ENCODE measurements around the gene SLC39A11.

Gene SLC39A11

DNA sequence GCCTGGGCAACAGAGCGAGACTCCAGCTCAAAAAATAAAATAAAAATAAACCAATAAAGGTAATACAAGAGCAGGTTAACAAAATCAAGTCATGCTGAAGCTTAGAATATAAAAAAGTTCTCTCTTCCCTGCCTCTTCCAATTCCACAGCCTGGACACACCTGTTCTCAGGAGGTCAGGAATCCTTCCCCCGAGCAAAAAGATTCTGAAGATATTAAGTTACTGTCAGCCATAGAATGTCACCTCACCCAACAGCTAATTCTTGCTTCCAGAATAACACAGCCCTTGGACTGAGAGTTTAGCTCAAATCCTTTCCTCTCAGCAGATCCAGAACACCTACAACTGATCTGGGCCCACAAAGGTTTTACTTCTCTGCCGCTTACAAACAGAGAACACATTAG lies 27.1 kb downstream of the SLC39A11 start:
- Histone ChIP-seq H2AFZ (ENCODE audit: low read depth, low read length) (no peak overlapping the region), H3K4me1 (ENCODE audit: low read length) (no peaks in the 10 kb centered on the region), H3K27me3 (ENCODE audit: low read depth, low read length) (no peaks in the 10 kb centered on the region), H3K36me3 (replicated peaks; ENCODE audit: low read depth, low read length) (peaks cover 6% of the 10 kb centered on the region), H3K9me3 (ENCODE audit: insufficient read depth, low read length) (no peaks in the 10 kb centered on the region), H3K79me2 (ENCODE audit: low read length) (no peaks in the 10 kb centered on the region), H4K20me1 (ENCODE audit: insufficient read depth, low read length) (no peaks in the 10 kb centered on the region), H3K4me3 (ENCODE audit: low read length) (no peak overlapping the region), H3K4me2 (ENCODE audit: low read length) (no peak overlapping the region), H3K9ac (ENCODE audit: low read length) (no peak overlapping the region), H3K27ac (ENCODE audit: low read length) (no peak overlapping the region)
- TF ChIP-seq, protein P1, sequence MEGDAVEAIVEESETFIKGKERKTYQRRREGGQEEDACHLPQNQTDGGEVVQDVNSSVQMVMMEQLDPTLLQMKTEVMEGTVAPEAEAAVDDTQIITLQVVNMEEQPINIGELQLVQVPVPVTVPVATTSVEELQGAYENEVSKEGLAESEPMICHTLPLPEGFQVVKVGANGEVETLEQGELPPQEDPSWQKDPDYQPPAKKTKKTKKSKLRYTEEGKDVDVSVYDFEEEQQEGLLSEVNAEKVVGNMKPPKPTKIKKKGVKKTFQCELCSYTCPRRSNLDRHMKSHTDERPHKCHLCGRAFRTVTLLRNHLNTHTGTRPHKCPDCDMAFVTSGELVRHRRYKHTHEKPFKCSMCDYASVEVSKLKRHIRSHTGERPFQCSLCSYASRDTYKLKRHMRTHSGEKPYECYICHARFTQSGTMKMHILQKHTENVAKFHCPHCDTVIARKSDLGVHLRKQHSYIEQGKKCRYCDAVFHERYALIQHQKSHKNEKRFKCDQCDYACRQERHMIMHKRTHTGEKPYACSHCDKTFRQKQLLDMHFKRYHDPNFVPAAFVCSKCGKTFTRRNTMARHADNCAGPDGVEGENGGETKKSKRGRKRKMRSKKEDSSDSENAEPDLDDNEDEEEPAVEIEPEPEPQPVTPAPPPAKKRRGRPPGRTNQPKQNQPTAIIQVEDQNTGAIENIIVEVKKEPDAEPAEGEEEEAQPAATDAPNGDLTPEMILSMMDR (IDR thresholded peaks at IDR 0.05; ENCODE audit: low read depth, low read length): no peak
- no peak for TF ChIP-seq EZH2phosphoT487 (IDR thresholded peaks at IDR 0.05; ENCODE audit: low read depth)

DNA sequence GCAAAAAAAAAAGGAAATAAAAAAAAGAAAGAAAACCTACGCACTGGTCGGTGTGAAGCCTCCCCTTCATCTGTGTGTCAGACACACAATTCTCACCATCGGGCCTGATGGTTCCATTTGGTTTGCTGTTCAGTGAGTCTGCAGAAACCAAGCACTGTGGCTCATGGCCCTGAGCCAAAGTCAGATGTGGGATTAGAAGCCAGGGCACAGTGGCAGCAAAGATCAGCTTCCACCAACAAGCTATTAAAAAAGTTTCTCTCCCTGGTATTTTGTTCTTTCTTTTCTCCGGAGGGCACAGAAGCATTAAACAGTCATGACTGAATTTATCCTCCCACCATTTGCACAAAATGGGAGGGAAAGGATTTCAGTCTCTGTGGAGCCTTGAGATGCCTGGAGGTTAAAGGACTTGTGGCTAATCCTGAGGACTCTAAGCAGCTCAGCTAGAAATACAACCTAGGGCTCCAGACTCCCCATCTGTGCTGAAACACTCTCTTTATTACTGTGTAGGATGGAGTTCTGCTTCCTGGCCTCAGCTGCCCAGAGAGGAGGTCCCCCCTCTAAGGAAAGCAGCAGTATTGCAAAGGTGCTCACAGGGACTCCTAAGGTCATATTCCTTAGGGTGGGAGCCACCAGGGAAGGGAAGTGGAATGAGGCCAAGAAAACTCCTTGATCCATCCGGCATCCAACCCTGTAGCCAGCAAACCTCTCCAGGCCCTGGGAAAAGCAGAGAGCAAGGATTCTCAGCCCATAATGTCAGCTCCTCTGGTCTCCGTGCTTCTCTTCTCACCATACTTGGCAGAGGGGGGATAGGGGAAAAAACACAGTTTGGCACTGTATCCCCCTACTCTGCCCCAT lies 28.2 kb downstream of the SLC39A11 start:
- H4K20me1 ChIP-seq (ENCODE audit: insufficient read depth, low read length): no peaks in the 10 kb centered on the region
- peaks cover 6% of the 10 kb centered on the region for H3K36me3 ChIP-seq (replicated peaks; ENCODE audit: low read depth, low read length)
- no peaks in the 10 kb centered on the region for H3K4me1 ChIP-seq (ENCODE audit: low read length)
- no peak overlapping the region for H3K27ac ChIP-seq (ENCODE audit: low read length)
- H3K4me2 ChIP-seq (ENCODE audit: low read length): no peak overlapping the region
- H3K4me3 ChIP-seq (ENCODE audit: low read length): no peak overlapping the region
- H2AFZ ChIP-seq (ENCODE audit: low read depth, low read length): no peak overlapping the region
- no peaks in the 10 kb centered on the region for H3K27me3 ChIP-seq (ENCODE audit: low read depth, low read length)
- TF ChIP-seq, protein P1 (IDR thresholded peaks at IDR 0.05; ENCODE audit: low read depth, low read length): no peak
- H3K9ac ChIP-seq (ENCODE audit: low read length): no peak overlapping the region
- H3K9me3 ChIP-seq (ENCODE audit: insufficient read depth, low read length): no peaks in the 10 kb centered on the region
- H3K79me2 ChIP-seq (ENCODE audit: low read length): no peaks in the 10 kb centered on the region

DNA sequence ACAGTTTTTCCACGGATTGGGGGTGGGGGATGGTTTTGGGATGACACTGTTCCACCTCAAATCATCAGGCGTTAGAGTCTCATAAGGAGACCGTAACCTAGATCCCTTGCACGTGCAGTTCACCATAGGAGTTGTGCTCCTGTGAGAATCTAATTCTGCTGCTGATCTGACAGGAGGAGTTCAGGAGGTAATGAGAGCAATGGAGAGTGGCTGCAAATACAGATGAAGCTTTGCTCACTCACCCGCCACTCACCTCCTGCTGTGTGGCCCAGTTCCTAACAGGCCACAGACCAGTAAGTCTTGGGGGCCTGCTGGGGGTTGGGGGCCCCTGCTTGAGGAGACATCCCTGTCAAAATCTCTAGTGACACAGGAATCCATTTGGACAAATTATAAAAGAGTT lies 29.8 kb downstream of the SLC39A11 start:
- Histone ChIP-seq H3K9ac (ENCODE audit: low read length) (no peak overlapping the region), H3K79me2 (ENCODE audit: low read length) (no peaks in the 10 kb centered on the region), H3K27ac (ENCODE audit: low read length) (no peak overlapping the region), H3K36me3 (replicated peaks; ENCODE audit: low read depth, low read length) (peaks cover 6% of the 10 kb centered on the region), H3K4me1 (ENCODE audit: low read length) (no peaks in the 10 kb centered on the region), H3K4me2 (ENCODE audit: low read length) (no peak overlapping the region), H2AFZ (ENCODE audit: low read depth, low read length) (no peak overlapping the region), H3K4me3 (ENCODE audit: low read length) (no peak overlapping the region), H4K20me1 (ENCODE audit: insufficient read depth, low read length) (no peaks in the 10 kb centered on the region), H3K9me3 (ENCODE audit: insufficient read depth, low read length) (no peaks in the 10 kb centered on the region), H3K27me3 (ENCODE audit: low read depth, low read length) (no peaks in the 10 kb centered on the region)
- no peak for TF ChIP-seq EZH2phosphoT487 (IDR thresholded peaks at IDR 0.05; ENCODE audit: low read depth)
- TF ChIP-seq, protein P1 (IDR thresholded peaks at IDR 0.05; ENCODE audit: low read depth, low read length): no peak

DNA sequence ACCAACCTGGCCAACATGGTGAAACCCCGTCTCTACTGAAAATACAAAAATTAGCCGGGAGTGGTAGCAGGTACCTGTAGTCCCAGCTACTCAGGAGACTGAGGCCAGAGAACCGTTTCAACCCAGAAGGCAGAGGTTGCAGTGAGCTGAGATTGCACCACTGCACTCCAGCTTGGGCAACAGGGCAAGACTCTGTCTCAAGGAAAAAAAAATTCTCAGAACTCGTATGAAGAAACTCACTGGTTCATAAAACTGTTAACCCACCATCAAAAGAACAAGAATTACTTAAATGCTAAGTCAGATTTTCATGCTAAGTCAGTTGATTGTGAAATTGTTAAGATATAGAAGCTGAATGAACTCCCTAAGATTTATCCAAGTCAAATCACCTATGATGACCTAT lies 31.3 kb downstream of the SLC39A11 start:
- Histone ChIP-seq H3K36me3 (replicated peaks; ENCODE audit: low read depth, low read length) (no peaks in the 10 kb centered on the region), H3K4me3 (ENCODE audit: low read length) (no peak overlapping the region)

More for the DNA sequence above, 31.3 kb downstream of the SLC39A11 start:
- Histone ChIP-seq H3K4me1 (ENCODE audit: low read length) (no peaks in the 10 kb centered on the region), H3K9ac (ENCODE audit: low read length) (no peak overlapping the region), H4K20me1 (ENCODE audit: insufficient read depth, low read length) (no peaks in the 10 kb centered on the region), H3K4me2 (ENCODE audit: low read length) (no peak overlapping the region), H3K27ac (ENCODE audit: low read length) (no peak overlapping the region), H3K79me2 (ENCODE audit: low read length) (no peaks in the 10 kb centered on the region), H3K9me3 (ENCODE audit: insufficient read depth, low read length) (no peaks in the 10 kb centered on the region), H3K27me3 (ENCODE audit: low read depth, low read length) (no peaks in the 10 kb centered on the region), H2AFZ (ENCODE audit: low read depth, low read length) (no peak overlapping the region)
- no peak for TF ChIP-seq EZH2phosphoT487 (IDR thresholded peaks at IDR 0.05; ENCODE audit: low read depth)
- TF ChIP-seq, protein P1 (IDR thresholded peaks at IDR 0.05; ENCODE audit: low read depth, low read length): no peak

All from OCI-LY3 (cell line).